ENCODE measurements around the gene HPS4. TPM values are rescaled to one million over a fixed set of nuclear protein-coding genes. Genes with fewer than 3 reads are reported as not detected.
"Not testable (repeated sequence)": the region's sequence is repeated elsewhere in the genome, so short reads cannot be mapped to it uniquely, and the experiment has no call there.

HPS4 gene
- total and polyA plus RNA-seq, 11 donors: 6.2 to 15.0 (median 9.3) TPM

DNA sequence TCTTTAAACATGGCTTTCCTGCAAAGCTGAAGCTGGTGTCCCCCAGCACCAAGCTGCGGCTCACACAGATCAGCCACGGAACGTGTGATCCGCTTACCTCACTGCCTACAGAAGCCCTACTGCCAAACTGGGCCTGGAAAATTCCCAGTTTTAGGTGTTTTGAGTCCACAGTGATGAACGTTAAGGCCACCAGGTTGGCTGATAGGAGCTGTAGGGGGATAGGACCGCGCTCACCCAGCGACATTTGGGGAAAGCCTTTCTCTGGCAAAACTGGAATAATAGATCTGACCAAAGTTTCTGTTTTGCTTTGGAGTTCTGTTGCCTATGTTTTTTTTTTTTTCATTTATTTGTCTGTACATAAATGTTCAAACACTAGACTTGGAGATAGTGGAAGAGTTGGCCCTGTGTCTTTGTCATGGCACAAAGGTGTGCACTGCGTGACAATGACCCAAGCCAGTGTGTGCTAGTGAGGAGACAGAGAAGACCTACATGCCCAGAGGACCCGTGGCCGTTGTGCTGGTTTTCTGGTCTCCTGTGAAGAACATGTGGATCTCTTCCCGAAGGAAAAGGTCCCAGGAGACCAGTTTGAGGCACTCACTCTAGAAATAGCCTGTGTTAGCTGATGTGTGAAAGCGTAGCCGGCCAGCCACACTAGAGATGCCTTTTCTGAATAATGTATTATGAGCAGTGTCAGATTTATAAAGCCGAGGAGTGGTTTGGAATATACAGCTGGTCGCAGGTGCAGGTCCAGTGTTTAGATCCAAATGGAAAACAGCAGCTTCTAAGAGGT, 39.5 kb downstream of the HPS4 start:
- no peak for ATAC-seq
- Histone ChIP-seq H3K27me3 (no peaks in the 10 kb centered on the region), H3K36me3 (no peaks in the 10 kb centered on the region), H3K4me1 (peaks cover 0 to 8% (median 0%) of the 10 kb centered on the region in 12 donors), H3K27ac (no peak overlapping the region), H3K9me3 (no peaks in the 10 kb centered on the region), H3K4me3 (no peak overlapping the region)
- intact Hi-C loops (cut with DNase I): no loop called here
- DNase-seq: no peak
- TF ChIP-seq, protein P1, sequence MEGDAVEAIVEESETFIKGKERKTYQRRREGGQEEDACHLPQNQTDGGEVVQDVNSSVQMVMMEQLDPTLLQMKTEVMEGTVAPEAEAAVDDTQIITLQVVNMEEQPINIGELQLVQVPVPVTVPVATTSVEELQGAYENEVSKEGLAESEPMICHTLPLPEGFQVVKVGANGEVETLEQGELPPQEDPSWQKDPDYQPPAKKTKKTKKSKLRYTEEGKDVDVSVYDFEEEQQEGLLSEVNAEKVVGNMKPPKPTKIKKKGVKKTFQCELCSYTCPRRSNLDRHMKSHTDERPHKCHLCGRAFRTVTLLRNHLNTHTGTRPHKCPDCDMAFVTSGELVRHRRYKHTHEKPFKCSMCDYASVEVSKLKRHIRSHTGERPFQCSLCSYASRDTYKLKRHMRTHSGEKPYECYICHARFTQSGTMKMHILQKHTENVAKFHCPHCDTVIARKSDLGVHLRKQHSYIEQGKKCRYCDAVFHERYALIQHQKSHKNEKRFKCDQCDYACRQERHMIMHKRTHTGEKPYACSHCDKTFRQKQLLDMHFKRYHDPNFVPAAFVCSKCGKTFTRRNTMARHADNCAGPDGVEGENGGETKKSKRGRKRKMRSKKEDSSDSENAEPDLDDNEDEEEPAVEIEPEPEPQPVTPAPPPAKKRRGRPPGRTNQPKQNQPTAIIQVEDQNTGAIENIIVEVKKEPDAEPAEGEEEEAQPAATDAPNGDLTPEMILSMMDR (IDR thresholded peaks at IDR 0.05): no peak
- no peak for TF ChIP-seq POLR2A (IDR thresholded peaks at IDR 0.05)
- 84 to 86% (median 84%) methylated on average over 16 of the region's 16 CpGs for WGBS, 4 donors

DNA sequence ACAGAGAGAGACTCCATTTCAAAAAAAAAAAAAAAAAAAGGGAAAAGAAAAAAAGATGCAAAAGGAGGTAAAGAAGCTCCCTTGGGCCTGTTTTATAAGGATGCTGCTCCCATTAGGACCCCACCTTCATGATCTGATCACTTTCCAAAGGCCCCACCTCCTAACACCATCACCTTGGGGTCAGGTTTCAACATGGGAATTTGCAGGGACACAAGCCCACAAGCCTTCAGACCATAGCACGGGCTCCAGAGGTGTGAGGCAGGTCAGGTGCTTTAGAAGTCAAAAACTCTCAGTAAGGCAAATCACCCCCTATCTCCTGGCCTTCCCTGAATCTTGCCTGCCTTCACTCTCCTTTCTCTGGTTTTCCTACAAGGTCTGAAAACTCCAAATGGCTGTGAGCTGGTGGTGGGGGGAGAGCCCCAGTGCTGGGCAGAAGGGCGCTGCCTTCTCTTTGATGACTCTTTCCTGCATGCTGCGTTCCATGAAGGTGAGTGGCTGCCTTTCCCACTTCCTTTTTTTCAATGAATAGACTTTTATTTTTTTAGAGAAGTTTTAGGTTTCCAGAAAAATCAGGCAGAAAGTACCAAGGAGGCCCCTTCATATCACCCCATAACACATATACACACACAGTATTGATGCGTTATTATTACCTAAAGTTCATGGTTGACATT, 41.4 kb downstream of the HPS4 start:
- H3K4me1 ChIP-seq: no peaks in the 10 kb centered on the region
- intact Hi-C loops (cut with DNase I): no loop called here
- H3K27ac ChIP-seq: no peak overlapping the region
- DNase-seq: no peak
- TF ChIP-seq, protein P1 (IDR thresholded peaks at IDR 0.05): no peak
- TF ChIP-seq POLR2A (IDR thresholded peaks at IDR 0.05): no peak
- 76 to 89% (median 84%) methylated on average over 4 of the region's 4 CpGs for WGBS, 4 donors
- H3K4me3 ChIP-seq: no peak overlapping the region
- ATAC-seq: no peak
- H3K27me3 ChIP-seq: no peaks in the 10 kb centered on the region
- H3K36me3 ChIP-seq: no peaks in the 10 kb centered on the region
- H3K9me3 ChIP-seq: no peaks in the 10 kb centered on the region

DNA sequence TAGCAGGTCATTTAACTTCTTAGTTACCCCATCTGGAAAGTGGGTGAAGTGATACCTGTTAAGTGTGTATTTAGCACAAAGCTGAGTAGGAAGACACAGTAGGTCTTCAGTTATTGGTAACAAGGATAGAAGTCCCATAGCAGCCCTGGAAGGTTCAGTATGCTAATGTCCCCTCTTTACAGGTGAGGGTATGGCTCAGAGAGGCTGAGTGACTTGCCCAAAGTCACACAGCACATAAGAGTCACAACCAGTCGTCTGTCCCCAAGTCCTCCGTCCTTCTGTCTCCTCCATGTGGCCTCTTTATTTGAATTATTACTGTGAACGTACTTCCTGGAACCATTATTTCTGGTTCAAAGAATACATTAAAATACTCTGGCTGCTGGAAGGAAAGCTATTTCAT, 44.0 kb downstream of the HPS4 start:
- no peak for TF ChIP-seq POLR2A (IDR thresholded peaks at IDR 0.05)
- TF ChIP-seq, protein P1 (IDR thresholded peaks at IDR 0.05): no peak

DNA sequence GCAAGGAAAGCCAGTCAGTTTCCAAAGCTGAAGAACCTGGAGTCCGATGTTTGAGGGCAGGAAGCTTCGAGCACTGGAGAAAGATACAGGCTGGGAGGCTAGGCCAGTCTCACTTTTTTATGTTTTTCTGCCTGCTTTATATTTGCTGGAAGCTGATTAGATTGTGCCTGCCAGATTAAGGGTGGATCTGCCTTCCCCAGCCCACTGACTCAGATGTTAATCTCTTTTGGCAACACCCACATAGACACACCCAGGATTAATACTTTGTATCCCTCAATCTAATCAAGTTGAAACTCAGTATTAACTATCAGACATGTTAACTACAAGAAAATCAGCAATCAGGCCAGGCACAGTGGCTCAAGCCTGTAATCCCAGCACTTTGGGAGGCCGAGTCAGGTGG, 44.8 kb downstream of the HPS4 start:
- H3K27ac ChIP-seq; H3K4me3 ChIP-seq; intact Hi-C loops (cut with DNase I); ATAC-seq; H3K36me3 ChIP-seq; H3K9me3 ChIP-seq; H3K27me3 ChIP-seq; DNase-seq: not testable (repeated sequence)
- H3K4me1 ChIP-seq: peaks cover 0 to 14% (median 0%) of the 10 kb centered on the region in 12 donors
- 81 to 88% (median 83%) methylated on average over 3 of the region's 3 CpGs for WGBS, 4 donors

More for the DNA sequence above, 44.0 kb downstream of the HPS4 start:
- Histone ChIP-seq H3K9me3 (no peaks in the 10 kb centered on the region), H3K4me3 (no peak overlapping the region), H3K4me1 (peaks cover 0 to 14% (median 0%) of the 10 kb centered on the region in 12 donors), H3K27ac (no peak overlapping the region), H3K27me3 (no peaks in the 10 kb centered on the region), H3K36me3 (no peaks in the 10 kb centered on the region)
- intact Hi-C loops (cut with DNase I): no loop called here
- DNase-seq: no peak
- WGBS, 4 donors: 81 to 89% (median 86%) methylated on average over 3 of the region's 3 CpGs
- no peak for ATAC-seq

Data from heart left ventricle (tissue), 16 donors.